Osteocyte (in vitro differentiated cells): ENCODE data around the gene SLC12A4. TPM values are rescaled to one million over a fixed set of nuclear protein-coding genes. Genes with fewer than 3 reads are reported as not detected.

Experiments
- DNase-seq: peaks from one replicate; pipeline ENCODE4 v3.0.0; 2021; ENCODE audit warnings: mixed read lengths; ENCODE audit not compliant: unreplicated experiment; ENCODE audit errors: extremely low spot score
- H3K27ac Mint-ChIP-seq: one replicate; pipeline ENCODE4 v1.8.0; 2021; ENCODE audit warnings: mild to moderate bottlenecking, mixed read lengths; ENCODE audit not compliant: unreplicated experiment
- H3K27me3 Mint-ChIP-seq: one replicate; pipeline ENCODE4 v1.8.0; 2021; ENCODE audit warnings: mixed read lengths; ENCODE audit not compliant: unreplicated experiment
- H3K36me3 Mint-ChIP-seq: one replicate; pipeline ENCODE4 v1.8.0; 2021; ENCODE audit warnings: mixed read lengths; ENCODE audit not compliant: unreplicated experiment
- H3K4me1 Mint-ChIP-seq: one replicate; pipeline ENCODE4 v1.8.0; 2021; ENCODE audit warnings: mixed read lengths; ENCODE audit not compliant: unreplicated experiment
- H3K4me3 Mint-ChIP-seq: one replicate; pipeline ENCODE4 v1.8.0; 2021; ENCODE audit warnings: mild to moderate bottlenecking, moderate library complexity, mixed read lengths; ENCODE audit not compliant: unreplicated experiment
- H3K9me3 Mint-ChIP-seq: one replicate; pipeline ENCODE4 v1.8.0; 2021; ENCODE audit warnings: mixed read lengths; ENCODE audit not compliant: unreplicated experiment
- CTCF ChIP-seq: fragments of 200-600 bp; sonication (generic); IDR thresholded peaks from 2 replicates; pipeline ENCODE4 v1.5.0; 2021; ENCODE audit warnings: antibody characterized with exemption, mild to moderate bottlenecking, moderate library complexity
- total RNA-seq: library from RNA; stranded (reverse); gene quantifications from 2 replicates; pipeline ENCODE4 v1.2.1, GENCODE V29; 2021

SLC12A4 gene
- total RNA-seq, 1 donor from 2014 or later = 90.7 TPM

DNA sequence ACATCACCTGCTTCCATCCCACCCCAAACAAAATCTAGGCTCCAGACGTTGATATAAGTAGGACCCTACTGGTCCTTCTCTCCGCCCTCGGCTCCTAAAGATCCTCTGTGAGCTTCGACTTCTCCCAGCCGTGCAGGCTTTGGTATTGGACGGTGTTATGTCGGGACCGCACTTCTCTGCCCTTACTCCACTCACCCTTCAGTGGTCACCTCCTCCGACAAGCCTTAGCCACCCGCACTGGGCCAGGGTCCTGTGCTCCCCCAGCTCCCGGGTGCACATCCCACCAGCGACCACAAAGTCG is 33.4 kb downstream of the SLC12A4 start:
- Mint-ChIP-seq H3K27me3 (no peaks in the 10 kb centered on the region), H3K9me3 (no peaks in the 10 kb centered on the region)

GRCh38 chr16:67934306-67935100 is 33.9 kb downstream of the SLC12A4 start:
- Mint-ChIP-seq H3K4me1 (peaks cover 18% of the 10 kb centered on the region), H3K27me3 (no peaks in the 10 kb centered on the region), H3K27ac (peak overlapping the region; percentile 98), H3K9me3 (no peaks in the 10 kb centered on the region), H3K36me3 (peaks cover 2% of the 10 kb centered on the region), H3K4me3 (peak overlapping the region; percentile 98)
- TF ChIP-seq CTCF = no peak
- DNase-seq = no peak

More for the DNA sequence above, 33.4 kb downstream of the SLC12A4 start:
- no peak for DNase-seq
- Mint-ChIP-seq H3K27ac (peak overlapping the region; percentile 98), H3K4me3 (peak overlapping the region; percentile 98), H3K4me1 (peaks cover 18% of the 10 kb centered on the region), H3K36me3 (no peaks in the 10 kb centered on the region)
- no peak for TF ChIP-seq CTCF

GRCh38 chr16:67933805-67934204 is 34.6 kb downstream of the SLC12A4 start:
- H3K36me3 Mint-ChIP-seq = peaks cover 2% of the 10 kb centered on the region
- no peak for DNase-seq
- H3K27me3 Mint-ChIP-seq = no peaks in the 10 kb centered on the region
- TF ChIP-seq CTCF = no peak
- peak overlapping the region; percentile 32 for H3K4me3 Mint-ChIP-seq
- peaks cover 18% of the 10 kb centered on the region for H3K4me1 Mint-ChIP-seq
- peak overlapping the region; percentile 18 for H3K27ac Mint-ChIP-seq
- no peaks in the 10 kb centered on the region for H3K9me3 Mint-ChIP-seq

- TF ChIP-seq CTCF = no peak
- Mint-ChIP-seq H3K9me3 (no peaks in the 10 kb centered on the region), H3K27ac (no peak overlapping the region), H3K36me3 (peaks cover 4% of the 10 kb centered on the region), H3K4me1 (peaks cover 18% of the 10 kb centered on the region), H3K27me3 (no peaks in the 10 kb centered on the region), H3K4me3 (no peak overlapping the region)
- DNase-seq = no peak
Measured at GRCh38 chr16:67932462-67932840, 36.0 kb downstream of the SLC12A4 start.

DNA sequence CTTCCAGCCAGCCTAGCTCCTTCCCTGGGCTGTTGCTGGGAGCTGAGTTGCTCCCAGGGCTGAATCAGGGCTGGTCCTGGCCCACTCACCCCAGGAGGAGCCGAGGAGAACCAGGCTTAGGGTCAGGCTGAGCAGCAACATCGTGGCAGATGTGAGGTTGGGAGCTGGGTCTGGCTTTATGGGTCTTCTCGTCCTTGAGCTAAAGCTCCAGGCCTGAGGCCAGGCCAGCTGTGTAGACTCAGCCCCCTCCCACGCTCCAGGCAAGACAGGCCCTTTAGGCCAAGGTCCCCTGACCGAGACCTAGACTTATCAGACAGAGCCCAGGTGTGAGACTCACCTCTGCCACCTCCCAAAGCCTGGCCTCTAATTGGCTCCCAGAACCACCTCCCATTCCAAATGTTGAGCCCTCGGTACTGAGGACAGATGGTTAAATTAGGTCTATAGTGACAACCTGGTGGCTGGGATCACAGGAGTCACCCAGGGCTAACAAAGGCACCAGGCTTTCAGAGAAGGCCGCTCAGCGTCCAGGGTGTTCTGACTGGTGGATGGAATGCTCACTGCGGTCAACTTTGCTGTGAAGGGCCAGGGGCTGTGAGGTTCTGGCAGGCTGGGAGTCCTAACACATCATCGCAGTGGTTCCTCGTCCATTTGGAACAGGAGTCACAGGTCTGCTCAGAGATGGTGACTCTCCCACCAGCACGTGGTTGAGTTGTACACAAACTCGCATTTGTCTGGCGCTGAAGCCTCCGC is 36.5 kb downstream of the SLC12A4 start, which contains the start of gene CTRL:
CTRL (minus strand) TSS at position 151 of the 750 bp plus-strand sequence; CDS start at position 141, 10 bp downstream.
- Mint-ChIP-seq H3K27ac (no peak within 1 kb of the TSS), H3K27me3 (no peaks in the 10 kb centered on the region), H3K4me3 (no peak within 1 kb of the TSS), H3K4me1 (peaks cover 12% of the 10 kb centered on the region), H3K9me3 (no peaks in the 10 kb centered on the region), H3K36me3 (peaks cover 4% of the 10 kb centered on the region)
- peak; percentile 11 for TF ChIP-seq CTCF
- DNase-seq = no peak
